ENCODE measurements around the gene COX20. TPM values are rescaled to one million over a fixed set of nuclear protein-coding genes. Genes with fewer than 3 reads are reported as not detected.

Gene COX20
- total RNA-seq, 1 experiment from 2014 or later = 38.0 TPM

GRCh38 chr1:244834543-244835275, 749 bp upstream of the COX20 start:
- peak overlapping the region; percentile 58 for H2AK5ac ChIP-seq (ENCODE audit: insufficient read length, low read length)
- peak overlapping the region; percentile 99 for H3K27ac ChIP-seq (ENCODE audit: insufficient read length, low read depth, low read length)
- no CpG with 5 or more reads among the region's 49 CpGs for WGBS (ENCODE audit: extremely low coverage, insufficient read length, low lambda C conversion rate)
- H3K9me3 ChIP-seq (ENCODE audit: control insufficient read depth, low read depth, low read length) = no peaks in the 10 kb centered on the region
- H4K5ac ChIP-seq (ENCODE audit: insufficient read length, low read depth, low read length) = peak overlapping the region; percentile 100
- peak overlapping the region; percentile 87 for H2BK120ac ChIP-seq (ENCODE audit: low read depth, low read length, poor library complexity, severe bottlenecking)
- peak overlapping the region; percentile 51; the same call in 1 of the 2 replicates for H3K4ac ChIP-seq (ENCODE audit: low read depth, low read length)
- peak overlapping the region; percentile 100 for H3K27ac Mint-ChIP-seq
- H3K79me2 ChIP-seq (ENCODE audit: insufficient read depth, low read length) = no peaks in the 10 kb centered on the region; the same call in 1 of the 2 replicates
- H3K9ac ChIP-seq (ENCODE audit: extremely low read depth, insufficient read length, low read length) = peak overlapping the region; percentile 87
- H3K18ac ChIP-seq (ENCODE audit: insufficient read length, low read depth, low read length) = peak overlapping the region; percentile 97
- peak overlapping the region; percentile 83 to 88 for H3K4me3 Mint-ChIP-seq
- H3K79me1 ChIP-seq (ENCODE audit: insufficient read depth, low read depth, low read length, poor library complexity, severe bottlenecking) = no peaks in the 10 kb centered on the region
- no peaks in the 10 kb centered on the region for H3K9me3 Mint-ChIP-seq
- no peak overlapping the region for H2BK20ac ChIP-seq (ENCODE audit: low read depth, low read length, poor library complexity, severe bottlenecking)
- peak overlapping the region; percentile 72 for H3K4me2 ChIP-seq (ENCODE audit: insufficient read depth, insufficient read length, low read length)
- no peak overlapping the region for H2AFZ ChIP-seq (ENCODE audit: low read length)
- no peaks in the 10 kb centered on the region for H4K20me1 ChIP-seq (ENCODE audit: control insufficient read depth, insufficient read depth, insufficient read length)
- H3K27me3 Mint-ChIP-seq (ENCODE audit: low read depth) = no peaks in the 10 kb centered on the region
- H3K23ac ChIP-seq (ENCODE audit: insufficient read length, low read depth, low read length) = peak overlapping the region; percentile 52
- H3K4me1 ChIP-seq (ENCODE audit: insufficient read depth, low read length) = peaks cover 7% of the 10 kb centered on the region; the same call in 1 of the 2 replicates
- peak overlapping the region; percentile 28 for H4K91ac ChIP-seq (ENCODE audit: insufficient read length, low read depth, low read length)
- H3K4me1 Mint-ChIP-seq = peaks cover 26 to 36% of the 10 kb centered on the region in 2 experiments
- H4K8ac ChIP-seq (replicated peaks; ENCODE audit: insufficient read length, low read depth, low read length) = peak overlapping the region; percentile 96
- H3K23me2 ChIP-seq (ENCODE audit: insufficient read length, low read depth, low read length, poor library complexity, severe bottlenecking) = peaks cover 10% of the 10 kb centered on the region
- no peak for TF ChIP-seq CTCF (conservative IDR thresholded peaks at IDR 0.05)
- H3K14ac ChIP-seq (ENCODE audit: insufficient read depth, low read length) = peak overlapping the region; percentile 99
- H3K27me3 ChIP-seq (ENCODE audit: insufficient read depth, low read length) = no peaks in the 10 kb centered on the region
- peak overlapping the region; percentile 94 for H3K56ac ChIP-seq (ENCODE audit: insufficient read length, low read depth, low read length)
- peak overlapping the region; percentile 74 for H3T11ph ChIP-seq (ENCODE audit: low read length)
- no peak for DNase-seq
- H3K36me3 Mint-ChIP-seq (ENCODE audit: insufficient read depth in 1 of 3, low read depth in 3 of 3) = peaks cover 0 to 20% (median 5%) of the 10 kb centered on the region in 3 experiments; a peak in 4 of 7 replicates
- no peak overlapping the region for H2BK15ac ChIP-seq (ENCODE audit: low read depth, low read length)
- peak overlapping the region; percentile 3 for H2BK12ac ChIP-seq (ENCODE audit: insufficient read length, low read depth, low read length)
- H2BK5ac ChIP-seq (ENCODE audit: insufficient read length, low read length) = peak overlapping the region; percentile 66

Measured in H9 (cell line).